Amniotic epithelial cell (primary cell): Measurements from ENCODE around the gene KCNN3.
"Not testable (repeated sequence)": the region's sequence is repeated elsewhere in the genome, so short reads cannot be mapped to it uniquely, and the experiment has no call there.

ENCODE experiments used
- DNase-seq: peaks from one replicate; pipeline ENCODE4 v3.0.0-alpha.2; 2010; ENCODE audit warnings: low read depth

KCNN3 gene

DNA sequence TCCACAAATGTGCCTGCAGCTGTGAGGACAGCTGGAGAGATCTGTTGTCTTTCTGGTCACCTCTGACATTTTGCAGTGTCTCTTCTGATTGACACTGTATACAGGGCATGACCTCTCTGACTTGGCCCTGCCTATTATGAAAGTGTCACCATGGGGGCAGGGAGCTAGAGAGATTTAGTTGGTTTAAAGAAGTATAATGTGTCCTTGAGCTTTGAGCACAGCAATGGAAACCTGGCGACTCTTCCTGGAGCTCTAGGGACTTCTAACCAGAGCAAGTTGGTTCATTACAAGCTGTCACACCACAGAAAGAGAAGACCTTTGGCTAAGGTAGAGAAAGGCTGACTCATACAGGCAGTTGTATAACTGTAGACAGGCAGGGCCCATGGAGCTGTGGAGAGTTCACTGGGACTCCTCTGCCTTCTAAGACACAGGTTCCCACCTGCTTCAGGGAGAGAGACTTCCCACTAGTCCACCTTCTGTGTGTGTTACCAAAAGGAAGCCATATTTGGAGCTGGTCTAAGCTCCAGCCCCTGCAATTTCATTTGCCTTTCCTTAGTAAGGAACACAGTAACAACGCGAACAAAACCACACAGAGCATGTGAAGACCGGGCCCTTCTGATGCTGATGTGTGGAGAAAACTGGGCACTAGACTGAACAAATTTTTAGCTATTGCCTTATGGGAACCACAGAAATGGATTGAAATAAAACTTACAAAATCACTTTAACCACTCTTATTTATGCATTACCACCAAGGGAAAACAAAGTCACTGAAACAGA lies 171.6 kb downstream of the KCNN3 start:
- DNase-seq, result no peak

DNA sequence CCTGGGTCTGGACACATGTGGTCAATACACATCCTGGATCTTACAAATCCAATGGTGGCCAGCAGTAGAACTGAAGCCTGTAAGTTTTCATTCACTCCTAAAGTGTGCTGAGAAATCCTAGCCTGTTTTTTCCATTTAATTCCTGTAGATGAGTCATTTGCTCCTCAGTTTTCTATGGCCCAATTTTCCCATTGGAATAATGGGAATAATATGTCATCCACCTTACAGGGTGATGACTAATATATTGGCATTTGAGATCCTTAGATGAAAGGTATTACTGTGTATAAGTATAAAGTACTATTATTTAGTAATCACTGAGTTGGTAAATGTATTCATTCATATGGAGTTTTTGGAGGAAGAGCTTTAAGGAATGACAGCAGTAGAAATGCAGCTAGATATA lies 172.4 kb downstream of the KCNN3 start:
- no peak for DNase-seq

DNA sequence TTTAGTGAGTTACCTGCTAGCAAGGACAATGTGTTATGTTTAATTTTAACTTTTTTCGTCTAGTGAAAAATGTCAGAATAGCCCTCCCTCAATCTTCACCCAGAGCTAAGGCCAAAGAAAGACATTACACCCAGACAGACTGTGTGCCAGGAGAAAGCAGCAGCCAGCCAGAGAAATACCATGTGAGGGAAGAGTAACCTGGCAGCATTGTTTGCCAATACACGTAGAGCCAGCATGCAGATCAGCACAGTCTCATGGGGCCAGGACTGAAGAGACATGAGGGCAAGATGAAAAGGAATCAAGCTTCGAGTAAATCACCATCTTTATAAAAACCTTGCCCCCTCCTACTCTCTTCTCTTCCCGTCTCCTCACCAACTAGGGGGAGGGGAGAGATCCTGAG lies 173.6 kb downstream of the KCNN3 start:
- DNase-seq, result no peak

DNA sequence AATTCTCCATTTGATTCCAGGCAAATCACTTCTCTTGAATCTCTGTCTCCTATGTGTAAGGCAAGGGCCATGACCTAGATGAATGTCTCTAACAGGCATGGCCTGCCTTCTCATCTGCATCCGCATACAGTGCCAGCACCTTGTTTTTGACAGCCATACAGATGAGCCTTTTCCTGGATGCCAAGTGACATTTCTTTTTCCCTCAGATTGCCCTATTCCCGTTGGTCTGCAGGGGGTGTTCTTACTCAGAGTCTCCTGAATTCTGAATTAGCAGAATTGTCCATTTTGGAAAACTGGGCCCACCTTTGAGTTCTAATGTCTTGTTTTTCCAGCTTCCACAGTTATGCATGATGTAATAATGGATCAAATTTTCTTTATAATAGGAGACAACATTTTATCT lies 174.1 kb downstream of the KCNN3 start:
- no peak for DNase-seq

DNA sequence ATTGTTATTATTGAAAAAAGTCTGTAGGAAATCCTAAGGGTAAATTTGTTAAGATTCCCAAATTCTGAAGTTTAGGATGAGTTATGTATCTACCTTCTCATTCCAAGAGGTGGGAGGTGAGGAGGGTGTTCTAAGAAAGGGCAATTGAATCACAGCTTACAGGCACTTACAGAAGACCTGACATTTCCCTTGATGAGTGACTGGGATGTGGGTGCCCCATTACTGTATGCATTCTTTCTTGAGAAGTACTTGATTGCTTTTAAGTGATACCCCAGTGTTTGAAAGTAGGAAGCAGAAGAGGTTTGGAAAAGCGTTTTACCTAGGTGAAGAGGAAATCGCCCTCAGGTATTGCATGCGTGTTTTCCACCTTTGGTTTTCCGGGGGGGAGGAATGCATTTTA lies 175.1 kb downstream of the KCNN3 start:
- no peak for DNase-seq

DNA sequence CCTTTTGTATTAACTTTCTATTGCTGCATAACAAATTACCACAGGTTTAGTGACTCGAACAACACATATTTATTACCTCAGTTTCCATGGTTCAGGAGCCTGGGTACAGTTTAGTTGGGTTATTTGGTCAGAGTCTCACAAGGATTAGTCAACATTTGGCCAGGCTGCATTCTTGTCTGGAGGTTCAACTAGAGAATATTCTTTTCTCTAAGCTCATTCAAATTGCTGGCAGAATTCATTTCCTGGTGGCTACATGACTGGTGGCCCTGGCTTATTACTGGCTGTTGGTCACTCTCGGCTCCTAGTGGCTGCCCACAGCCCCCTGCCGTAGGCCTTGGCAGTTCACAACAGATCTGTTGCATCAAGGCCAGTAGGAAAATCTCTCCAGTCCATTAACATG lies 181.0 kb downstream of the KCNN3 start:
- no peak for DNase-seq

DNA sequence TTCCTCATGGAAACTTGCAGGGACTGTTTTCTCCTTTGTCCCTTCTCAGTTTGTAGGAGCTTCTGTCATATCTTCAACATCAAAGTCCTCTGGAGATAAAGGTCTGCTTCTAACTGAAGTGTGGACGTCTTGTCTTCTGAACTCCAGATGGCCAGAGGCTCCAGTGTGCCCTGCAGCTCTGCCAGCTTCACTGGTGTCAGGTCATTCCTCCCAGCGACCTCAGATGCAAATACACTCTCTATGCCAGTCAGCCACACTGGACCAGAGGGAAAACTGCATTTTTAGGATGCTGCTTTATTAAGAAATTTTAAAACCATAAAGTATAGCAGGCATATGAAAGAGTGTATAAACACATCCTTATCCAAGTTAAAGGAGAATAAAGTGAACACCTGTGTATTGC lies 183.6 kb downstream of the KCNN3 start:
- no peak for DNase-seq

DNA sequence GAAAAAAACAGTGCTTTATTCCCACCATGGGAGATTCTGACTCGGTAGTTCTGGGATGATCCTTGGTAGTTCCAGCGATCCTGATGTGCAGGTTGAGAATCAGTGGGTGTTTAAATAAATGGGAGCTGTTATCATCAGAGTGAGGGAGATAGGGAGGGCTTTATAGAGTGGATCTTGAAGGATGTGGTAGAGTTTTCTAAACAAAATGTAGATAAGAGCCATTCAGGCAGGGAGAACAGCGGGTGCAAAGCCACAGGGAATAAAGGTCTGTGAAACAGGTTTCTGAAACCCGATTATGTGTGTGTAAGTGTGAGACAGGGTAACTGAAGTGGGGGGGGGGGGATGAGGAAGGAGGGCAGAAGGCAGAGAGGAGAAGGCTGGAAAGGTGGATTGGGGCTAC lies 186.3 kb downstream of the KCNN3 start:
- DNase-seq, result no peak

DNA sequence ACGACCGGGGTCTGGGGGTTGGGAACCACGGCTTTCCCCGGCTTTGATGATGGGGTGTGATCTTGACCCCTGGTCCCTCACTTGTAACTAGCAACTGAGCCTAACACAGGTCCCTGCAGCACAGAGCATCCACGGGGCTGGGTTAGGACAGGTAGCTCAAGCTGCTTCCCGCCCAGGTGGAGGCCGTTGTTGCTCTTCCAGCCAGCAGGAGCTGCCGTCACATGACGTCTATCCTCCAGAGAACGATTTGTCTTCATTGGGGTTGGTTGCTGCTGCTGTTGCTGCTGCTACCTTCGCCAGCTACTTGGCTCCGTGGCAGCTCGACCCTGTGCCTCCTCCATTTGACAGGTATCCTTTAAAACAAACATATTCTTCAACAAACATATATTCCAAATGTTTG lies 187.8 kb downstream of the KCNN3 start:
- DNase-seq, result no peak

DNA sequence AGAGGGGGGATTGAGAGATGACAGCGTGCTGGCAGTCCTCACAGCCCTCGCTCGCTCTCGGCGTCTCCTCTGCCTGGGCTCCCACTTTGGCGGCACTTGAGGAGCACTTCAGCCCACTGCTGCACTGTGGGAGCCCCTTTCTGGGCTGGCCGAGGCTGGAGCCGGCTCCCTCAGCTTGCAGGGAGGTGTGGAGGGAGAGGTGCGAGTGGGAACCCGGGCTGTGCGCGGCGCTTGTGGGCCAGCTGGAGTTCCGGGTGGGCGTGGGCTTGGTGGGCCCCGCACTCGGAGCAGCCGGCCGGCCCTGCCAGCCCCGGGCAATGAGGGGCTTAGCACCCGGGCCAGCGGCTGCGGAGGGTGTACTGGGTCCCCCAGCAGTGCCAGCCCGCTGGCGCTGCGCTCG lies 192.2 kb downstream of the KCNN3 start:
- not testable (repeated sequence) for DNase-seq

DNA sequence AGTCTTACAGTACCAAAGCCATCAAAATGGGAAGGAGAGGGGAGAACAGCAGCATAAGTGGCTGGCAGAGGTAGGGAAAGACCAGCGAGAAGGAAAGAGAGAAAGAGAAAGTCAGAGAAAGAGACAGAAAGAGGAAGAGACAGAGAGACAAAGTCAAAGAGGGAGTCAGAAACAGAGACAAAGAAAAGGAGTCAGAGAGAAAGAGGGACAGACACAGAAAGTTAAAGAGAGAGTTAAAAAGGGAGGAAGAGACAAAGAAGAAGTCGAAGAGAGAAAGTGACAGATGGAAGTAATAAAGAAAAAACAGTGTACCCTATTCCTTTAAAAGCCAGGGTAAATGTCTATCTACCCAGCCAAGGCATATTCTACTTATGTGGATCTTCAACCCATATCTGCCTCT lies 193.2 kb downstream of the KCNN3 start:
- DNase-seq, result not testable (repeated sequence)

DNA sequence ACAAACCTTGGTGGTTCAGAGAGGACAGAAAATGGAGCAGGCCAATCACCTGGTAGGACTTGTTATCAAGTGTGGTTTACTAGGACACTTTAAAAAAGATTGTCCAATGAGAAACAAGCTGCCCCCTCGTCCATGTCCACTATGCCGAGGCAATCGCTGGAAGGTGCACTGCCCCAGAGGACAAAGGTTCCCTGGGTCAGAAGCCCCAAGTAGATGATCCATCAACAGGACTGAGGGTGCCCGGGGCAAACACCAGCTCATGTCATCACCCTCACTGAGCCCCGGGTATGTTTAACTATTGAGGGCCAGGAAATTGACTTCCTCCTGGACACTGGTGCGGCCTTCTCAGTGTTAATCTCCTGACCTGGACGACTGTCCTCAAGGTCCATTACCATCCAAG lies 195.6 kb downstream of the KCNN3 start:
- DNase-seq, result not testable (repeated sequence)

DNA sequence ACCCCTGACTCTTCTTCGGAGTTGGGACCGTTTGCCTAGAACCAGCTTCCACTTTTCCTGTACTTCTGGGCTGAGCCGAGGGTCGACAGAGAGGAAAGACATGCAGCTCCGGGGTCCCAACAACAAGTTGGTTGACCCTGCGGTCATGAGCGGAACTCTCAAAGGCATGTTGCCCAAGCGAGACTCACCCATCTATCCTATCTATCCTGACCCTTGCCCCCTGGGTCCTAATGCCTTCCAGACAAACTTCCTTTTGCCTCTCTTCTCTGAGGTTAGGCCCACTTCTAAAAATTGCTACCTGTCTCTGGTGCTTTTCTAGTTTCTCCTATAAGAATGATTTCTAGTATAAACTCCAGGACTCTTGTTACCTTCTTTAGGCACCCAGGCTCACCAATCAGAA lies 197.8 kb downstream of the KCNN3 start:
- not testable (repeated sequence) for DNase-seq

DNA sequence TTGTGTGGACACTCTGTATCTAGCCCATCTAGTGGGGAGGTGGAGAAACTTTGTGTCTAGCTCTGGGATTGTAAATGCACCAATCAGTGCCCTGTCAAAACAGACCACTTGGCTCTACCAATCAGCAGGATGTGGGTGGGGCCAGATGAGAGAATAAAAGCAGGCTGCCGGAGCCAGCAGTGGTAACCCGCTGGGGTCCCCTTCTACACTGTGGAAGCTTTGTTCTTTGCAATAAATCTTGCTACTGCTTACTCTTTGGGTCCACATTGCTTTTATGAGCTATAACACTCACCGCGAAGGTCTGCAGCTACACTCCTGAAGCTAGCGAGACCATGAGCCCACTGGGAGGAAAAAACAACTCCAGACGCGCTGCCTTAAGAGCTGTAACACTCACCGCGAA lies 198.7 kb downstream of the KCNN3 start:
- not testable (repeated sequence) for DNase-seq

DNA sequence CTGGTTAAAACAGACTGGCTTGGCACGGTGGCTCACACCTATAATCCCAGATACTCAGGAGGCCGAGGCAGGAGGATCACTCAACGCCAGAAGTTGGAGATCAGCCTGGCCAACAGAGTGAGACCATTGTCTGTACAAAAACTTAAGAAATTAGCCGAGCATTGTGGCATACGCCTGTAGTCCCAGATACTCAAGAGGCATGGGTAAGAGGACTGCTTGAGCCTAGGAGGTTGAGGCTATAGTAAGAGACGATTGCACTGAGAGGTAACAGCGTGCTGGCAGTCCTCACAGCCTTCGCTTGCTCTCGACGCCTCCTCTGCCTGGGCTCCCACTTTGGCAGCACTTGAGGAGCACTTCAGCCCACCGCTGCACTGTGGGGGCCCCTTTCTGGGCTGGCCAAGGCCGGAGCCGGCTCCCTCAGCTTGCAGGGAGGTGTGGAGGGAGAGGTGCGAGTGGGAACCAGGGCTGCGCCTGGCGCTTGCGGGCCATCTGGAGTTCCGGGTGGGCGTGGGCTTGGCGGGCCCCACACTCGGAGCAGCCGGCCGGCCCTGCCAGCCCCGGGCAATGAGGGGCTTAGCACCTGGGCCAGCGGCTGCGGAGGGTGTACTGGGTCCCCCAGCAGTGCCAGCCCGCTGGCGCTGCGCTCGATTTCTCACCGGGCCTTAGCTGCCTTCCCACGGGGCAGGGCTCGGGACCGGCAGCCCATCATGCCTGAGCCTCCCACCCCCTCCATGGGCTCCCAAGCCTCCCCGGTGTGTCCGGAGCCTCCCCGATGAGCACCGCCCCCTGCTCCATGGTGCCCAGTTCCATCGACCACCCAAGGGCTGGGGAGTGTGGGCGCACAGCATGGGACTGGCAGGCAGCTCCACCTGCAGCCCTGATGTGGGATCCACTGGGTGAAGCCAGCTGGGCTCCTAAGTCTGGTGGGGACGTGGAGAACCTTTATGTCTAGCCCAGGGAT lies 199.5 kb downstream of the KCNN3 start:
- not testable (repeated sequence) for DNase-seq

DNA sequence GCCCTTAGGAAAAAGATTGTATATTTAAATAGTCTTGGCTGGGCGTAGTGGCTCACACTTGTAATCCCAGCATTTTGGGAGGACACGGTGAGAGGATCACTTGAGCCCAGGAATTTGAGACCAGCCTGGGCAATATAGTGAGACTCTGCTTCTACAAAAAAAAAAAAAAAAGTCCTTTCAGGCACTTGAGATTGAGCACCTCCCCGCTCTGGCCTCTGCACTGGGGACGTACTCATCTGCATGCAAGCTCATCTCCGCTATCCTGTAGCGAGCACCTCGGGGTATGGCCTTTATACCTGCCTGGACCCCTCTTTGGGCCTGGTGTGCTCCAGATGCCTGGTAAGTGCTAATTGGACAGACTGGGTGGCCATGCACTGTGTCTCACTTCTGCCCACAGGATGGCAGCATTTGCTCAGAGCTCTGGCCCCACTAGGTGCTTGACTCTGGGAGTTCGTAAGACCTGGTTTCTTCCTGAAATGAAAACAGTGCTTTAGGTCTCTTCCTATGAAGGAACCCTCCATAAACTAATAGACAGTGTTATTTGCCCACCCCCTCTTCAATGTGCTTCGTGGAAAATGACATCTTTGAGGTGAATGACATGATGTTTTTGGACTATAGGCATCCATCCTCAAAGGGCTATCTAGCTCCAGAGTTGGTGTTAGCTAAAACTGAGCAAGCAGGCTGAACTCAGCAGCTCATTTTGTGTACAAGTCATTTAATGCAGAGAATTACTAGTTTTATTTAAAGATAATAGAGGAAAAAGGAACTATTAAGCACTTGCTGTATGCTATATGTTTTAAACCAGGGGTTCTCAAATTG lies 200.4 kb downstream of the KCNN3 start:
- DNase-seq, result peak; percentile 67

DNA sequence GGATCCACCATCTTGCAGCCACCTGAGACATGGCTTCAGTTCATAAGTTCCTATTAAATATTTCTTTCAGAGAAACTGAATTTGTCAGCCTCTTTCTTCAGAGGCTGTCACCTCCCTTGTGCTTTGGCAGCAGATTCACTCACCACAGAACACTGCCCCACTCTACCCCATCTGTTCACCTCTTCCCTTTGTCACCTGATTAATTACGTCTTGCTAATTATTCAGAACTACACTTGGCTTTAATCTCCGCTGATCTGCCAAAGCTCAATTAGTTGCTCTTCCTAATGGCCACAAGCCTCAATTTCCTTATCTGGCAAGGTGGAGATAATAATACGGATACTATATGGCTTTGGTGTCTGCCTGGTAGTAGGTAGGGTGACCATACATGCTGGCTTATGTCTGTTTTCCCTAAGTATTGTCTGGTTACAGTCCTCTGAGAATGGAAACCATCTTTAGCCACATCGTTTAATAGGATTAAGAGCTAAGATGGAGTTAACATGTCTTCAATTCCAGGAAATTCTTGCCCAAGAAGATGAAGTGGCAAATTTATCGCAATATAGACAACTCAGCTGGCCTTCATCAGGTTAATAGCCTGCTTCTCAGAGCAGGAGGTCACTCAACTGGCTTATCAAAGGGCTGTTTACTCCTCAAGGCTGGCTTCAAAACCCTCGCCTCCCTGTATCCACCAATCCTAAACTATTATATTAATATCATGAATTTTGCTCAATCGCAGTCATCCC lies 203.9 kb downstream of the KCNN3 start:
- peak; percentile 1 for DNase-seq

DNA sequence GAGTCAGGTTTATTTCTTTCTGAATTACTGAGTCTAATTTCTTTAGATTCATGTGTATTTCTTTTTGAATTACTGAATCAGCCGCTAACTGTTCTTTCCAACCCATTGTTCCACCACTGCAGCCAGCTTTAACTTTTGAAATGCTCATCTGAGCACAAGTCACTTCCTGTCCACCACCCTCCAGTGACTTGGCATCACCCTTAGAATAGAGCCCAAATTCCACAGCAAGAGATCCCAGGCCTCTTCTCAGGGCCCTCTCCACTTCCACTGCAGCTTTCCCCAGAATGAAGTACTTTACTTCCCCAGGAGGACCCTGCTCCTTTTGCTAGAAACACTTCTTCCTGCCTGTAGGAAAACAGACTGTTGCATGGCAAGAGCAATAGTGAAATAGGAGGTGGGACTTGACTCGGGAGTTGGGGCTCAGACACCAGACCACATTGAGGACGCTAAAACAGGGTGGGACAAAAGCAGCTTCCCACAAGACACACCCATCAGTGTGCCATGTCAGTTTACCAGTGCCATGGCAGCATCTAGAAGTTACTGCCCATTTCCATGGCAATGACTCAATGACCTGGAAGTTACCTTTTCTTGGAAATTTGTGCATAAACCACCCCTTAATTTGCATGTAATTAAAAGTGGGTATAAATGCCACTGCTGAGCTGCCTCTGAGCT lies 205.6 kb downstream of the KCNN3 start:
- no peak for DNase-seq

DNA sequence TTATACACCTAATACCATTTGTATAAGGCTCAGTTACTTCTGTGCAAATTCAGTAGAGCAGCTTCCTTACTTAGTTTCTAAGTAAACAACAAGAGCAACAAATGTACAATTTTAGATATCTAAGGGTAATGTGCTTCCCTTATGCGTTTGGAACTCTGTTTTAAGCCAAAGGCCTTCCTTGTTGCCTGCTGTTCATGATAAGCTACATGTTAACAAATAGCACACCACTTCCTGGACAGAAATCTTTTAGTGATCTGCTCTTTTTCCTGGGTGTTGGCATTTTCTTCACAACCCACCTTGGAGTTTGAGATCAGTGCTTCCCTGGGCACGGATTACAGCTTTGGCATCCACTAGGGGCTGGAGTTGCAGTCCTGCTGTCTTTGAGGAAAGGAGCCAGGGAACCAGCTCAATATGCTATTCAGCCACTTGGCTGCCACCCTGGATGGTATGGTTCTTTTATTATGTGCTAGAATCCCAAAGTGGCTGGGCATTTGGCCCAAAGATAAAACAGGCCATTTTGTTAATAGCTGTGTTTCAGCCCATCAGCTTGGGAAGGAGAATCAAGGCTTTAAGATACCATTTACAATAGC lies 206.5 kb downstream of the KCNN3 start:
- no peak for DNase-seq

DNA sequence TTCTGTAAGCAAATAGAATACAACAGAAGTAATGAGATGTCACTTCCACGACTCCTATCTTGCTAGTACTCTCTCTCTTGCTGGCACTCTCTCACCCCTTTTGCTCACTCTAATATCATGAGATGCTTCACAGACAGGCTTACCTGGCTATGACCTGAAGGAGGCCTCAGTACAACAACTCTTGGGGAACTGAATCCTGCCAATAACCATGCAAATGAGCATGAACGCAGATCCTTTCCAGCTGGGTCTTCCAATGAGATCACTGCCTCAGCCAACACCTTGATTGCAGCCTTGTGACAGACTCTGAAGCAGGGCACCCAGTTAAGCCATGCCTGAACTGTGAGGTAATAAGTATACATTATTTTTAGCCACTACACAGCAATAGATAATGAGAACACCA lies 209.0 kb downstream of the KCNN3 start:
- no peak for DNase-seq
